ENCODE results near the gene WDPCP.
"Not testable (repeated sequence)": the region's sequence is repeated elsewhere in the genome, so short reads cannot be mapped to it uniquely, and the experiment has no call there.

The WDPCP gene

GRCh38 chr2:63537306-63537705 is 51.0 kb downstream of the WDPCP start:
- no peak for DNase-seq

GRCh38 chr2:63530704-63531279 is 57.5 kb downstream of the WDPCP start:
- DNase-seq = no peak

GRCh38 chr2:63525905-63526304 is 62.4 kb downstream of the WDPCP start:
- no peak for DNase-seq

GRCh38 chr2:63522950-63523349 is 65.3 kb downstream of the WDPCP start:
- DNase-seq = no peak

- DNase-seq = no peak
Measured at GRCh38 chr2:63520793-63521192, 67.5 kb downstream of the WDPCP start.

- no peak for DNase-seq
Measured at GRCh38 chr2:63514781-63515180, 73.5 kb downstream of the WDPCP start.

GRCh38 chr2:63514237-63514716 is 74.0 kb downstream of the WDPCP start:
- DNase-seq = no peak

GRCh38 chr2:63506320-63506719 is 82.0 kb downstream of the WDPCP start:
- no peak for DNase-seq

- no peak for DNase-seq
Measured at GRCh38 chr2:63503818-63504217, 84.5 kb downstream of the WDPCP start.

- DNase-seq = no peak
Measured at GRCh38 chr2:63500398-63500797, 87.9 kb downstream of the WDPCP start.

GRCh38 chr2:63497576-63497975 is 90.7 kb downstream of the WDPCP start:
- no peak for DNase-seq

- DNase-seq = no peak
Measured at GRCh38 chr2:63494968-63495367, 93.3 kb downstream of the WDPCP start.

- no peak for DNase-seq
Measured at GRCh38 chr2:63494100-63494499, 94.2 kb downstream of the WDPCP start.

- DNase-seq = peak; percentile 8
Measured at GRCh38 chr2:63488118-63488713, 100.1 kb downstream of the WDPCP start.

GRCh38 chr2:63486861-63487290 is 101.4 kb downstream of the WDPCP start:
- no peak for DNase-seq

GRCh38 chr2:63484901-63485300 is 103.4 kb downstream of the WDPCP start:
- no peak for DNase-seq

GRCh38 chr2:63484481-63484880 is 103.8 kb downstream of the WDPCP start:
- DNase-seq = no peak

- no peak for DNase-seq
Measured at GRCh38 chr2:63477686-63478085, 110.6 kb downstream of the WDPCP start.

- not testable (repeated sequence) for DNase-seq
Measured at GRCh38 chr2:63469313-63469712, 119.0 kb downstream of the WDPCP start.

- DNase-seq = no peak
Measured at GRCh38 chr2:63465633-63466032, 122.6 kb downstream of the WDPCP start.

- DNase-seq = no peak
Measured at GRCh38 chr2:63463142-63463541, 125.1 kb downstream of the WDPCP start.

GRCh38 chr2:63446658-63447057 is 141.6 kb downstream of the WDPCP start:
- DNase-seq = no peak

- DNase-seq = no peak
Measured at GRCh38 chr2:63444565-63445288, 143.6 kb downstream of the WDPCP start.

- peak; percentile 15 for DNase-seq
Measured at GRCh38 chr2:63440612-63441011, 147.7 kb downstream of the WDPCP start.

All from activated CD4-positive, alpha-beta T cell treated with anti-CD3 and anti-CD28 coated beads for 48 hours (primary cell).